NCI-H526 treated with DMSO at 0.1 percent for 48 hours (cell line): Measurements from ENCODE around the gene LY6G6C.

Source experiments
- DNase-seq: peaks from one replicate; lab custom pipeline; 2025; lab: John Stamatoyannopoulos, UW

The LY6G6C gene

GRCh38 chr6:31706599-31706998 is 14.9 kb downstream of the LY6G6C start, which contains the start of gene LY6G6F:
LY6G6F (plus strand) TSS chr6:31706866; CDS start chr6:31706907, 41 bp downstream.
- no peak for DNase-seq

DNA sequence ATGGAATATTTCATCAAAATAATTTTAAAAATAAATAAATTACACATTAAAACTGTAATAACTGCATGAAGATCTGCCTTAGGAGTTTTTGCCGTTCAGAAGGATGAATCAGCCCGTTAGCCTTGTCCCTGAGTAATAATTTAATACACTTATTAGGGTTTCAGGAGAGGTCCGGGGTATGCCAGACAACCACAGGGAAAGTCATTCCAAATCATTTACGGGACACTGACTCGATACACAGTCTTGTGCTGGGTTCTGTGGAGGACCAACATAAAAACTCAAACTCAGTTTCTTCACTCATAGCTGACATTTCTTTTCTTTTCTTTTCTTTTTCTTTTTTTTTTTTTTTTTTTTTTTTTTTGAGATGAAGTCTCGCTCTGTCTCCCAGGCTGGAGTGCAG is 15.6 kb downstream of the LY6G6C start:
- DNase-seq, result no peak

GRCh38 chr6:31702819-31703716 is 18.5 kb downstream of the LY6G6C start, which contains the start of gene ABHD16A:
ABHD16A (minus strand) TSS chr6:31703324; CDS start chr6:31703281, 43 bp downstream.
- peak; percentile 94 for DNase-seq

DNA sequence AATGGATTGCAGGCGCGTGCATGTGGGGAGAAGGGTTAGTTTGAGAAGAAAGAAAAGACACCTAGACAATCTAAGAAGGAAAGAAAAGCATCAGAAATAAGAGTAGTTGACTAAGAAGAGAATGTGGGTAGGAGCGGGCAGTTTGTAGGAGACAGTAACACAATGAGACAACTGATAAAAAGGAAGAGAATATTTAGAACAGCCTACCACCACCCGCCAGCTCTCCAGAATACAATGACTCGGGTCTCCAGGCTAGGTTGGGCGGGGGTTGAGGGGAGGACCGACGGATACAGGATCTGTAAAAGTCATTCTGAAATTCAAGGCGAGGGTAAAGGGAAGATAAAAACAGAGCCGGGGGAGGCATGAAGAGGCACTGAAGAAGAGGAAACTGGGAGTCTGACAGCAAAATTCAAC is 19.1 kb downstream of the LY6G6C start:
- DNase-seq, result peak; percentile 47

- no peak for DNase-seq
These were observed 19.7 kb downstream of the LY6G6C start for GRCh38 chr6:31701666-31702404.

- DNase-seq, result no peak
These were observed 20.7 kb downstream of the LY6G6C start for GRCh38 chr6:31700740-31701401.

DNA sequence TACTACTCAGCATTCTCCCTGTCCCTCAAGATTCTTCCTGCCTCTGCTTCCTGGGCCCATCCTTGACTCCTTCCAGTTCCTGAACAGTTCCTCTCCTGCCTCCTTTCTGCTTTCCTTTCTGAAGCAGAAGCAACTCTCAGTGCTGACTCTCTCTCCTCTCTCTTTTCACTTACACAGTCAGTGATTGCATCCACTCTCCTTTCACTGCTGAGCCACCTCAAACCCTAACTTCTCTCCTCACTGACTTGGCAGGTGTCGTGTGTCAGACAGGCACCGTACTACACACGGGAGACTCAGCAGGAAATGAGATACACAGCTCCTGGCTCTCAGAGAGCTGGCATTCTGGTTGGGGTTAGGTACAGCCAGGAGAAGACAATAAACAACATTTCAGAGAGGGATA is 24.0 kb downstream of the LY6G6C start:
- no peak for DNase-seq

DNA sequence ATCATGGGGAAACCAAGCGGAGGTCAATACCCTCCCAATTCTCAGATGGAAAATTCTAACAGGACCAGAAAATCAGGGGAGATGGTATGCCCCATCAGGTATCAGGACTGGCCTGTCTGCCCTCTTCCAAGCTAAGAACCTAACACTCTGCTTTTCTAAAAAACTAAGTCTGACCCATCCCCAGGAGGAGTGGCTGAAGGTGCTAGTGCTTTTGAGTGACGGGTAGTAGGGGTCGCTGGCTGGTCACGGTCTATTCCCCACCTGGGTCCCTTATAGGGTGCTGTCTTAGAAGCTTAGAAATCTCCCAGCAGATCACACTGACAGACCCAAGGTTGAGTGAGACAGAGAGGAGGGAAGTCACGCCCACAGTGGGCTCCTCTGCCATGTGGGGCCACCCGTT is 28.0 kb downstream of the LY6G6C start:
- DNase-seq, result no peak

GRCh38 chr6:31692886-31693285 is 28.7 kb downstream of the LY6G6C start:
- no peak for DNase-seq

- DNase-seq, result no peak
These were observed 29.2 kb downstream of the LY6G6C start for GRCh38 chr6:31692353-31692752.

- DNase-seq, result no peak
These were observed 29.9 kb downstream of the LY6G6C start for GRCh38 chr6:31691564-31692108.

DNA sequence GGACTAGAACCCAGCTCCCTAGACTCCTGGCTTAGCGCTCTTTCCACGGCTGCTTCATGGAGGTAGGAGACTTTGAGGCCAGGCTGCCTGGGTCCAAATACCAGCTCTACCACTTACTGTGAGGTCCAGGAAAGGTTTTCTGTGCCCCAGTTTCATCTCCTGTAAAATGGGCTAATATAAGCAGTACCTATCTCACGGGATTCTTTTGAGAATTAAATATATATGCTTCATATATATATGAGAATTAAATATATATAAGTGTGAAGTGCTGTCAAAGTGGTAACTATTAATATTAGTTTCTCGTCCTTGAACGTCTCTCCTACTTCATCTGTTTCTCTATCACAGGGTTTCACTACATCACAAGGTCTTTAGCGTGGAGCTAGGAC is 30.5 kb downstream of the LY6G6C start:
- DNase-seq, result no peak

DNA sequence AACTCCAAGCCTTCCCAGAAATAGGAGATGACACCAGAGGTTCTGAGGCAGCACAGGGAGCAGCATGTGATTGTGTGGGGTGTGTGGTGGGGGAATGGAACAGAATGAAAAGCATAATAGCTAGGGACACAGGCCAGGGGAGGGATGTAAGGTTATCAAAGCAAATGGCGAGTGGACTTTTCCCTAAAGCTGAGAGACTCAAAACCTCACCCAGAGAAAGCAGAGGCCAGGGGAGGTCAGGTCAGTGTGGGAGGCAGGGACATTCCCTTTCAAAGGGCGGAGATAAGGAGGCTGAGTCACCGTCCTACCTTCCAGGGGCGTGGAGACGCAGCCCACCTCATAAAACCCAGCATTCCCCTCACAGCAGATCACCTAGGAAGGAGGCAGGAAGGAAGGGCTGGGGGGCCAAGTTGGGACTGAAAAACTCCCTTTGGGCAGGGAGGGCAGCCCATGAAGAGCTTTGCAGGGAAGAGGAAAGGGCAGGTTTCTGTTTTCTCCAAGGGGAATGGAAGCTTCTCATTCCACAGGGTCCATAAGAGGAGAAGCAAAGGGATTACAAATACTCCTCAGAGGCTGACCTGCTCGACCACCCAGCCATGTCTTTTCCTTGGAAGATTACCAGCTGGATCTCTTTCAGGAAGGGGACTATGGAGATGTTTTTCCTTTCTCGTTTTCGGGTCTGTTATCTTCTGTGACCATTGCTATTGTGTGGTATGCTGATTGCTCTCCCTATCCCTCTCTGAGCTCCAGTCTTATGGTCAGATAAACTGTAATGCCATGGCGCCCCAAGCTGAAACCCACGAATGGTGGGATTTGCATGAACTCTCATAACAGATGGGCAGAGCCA is 31.1 kb downstream of the LY6G6C start:
- no peak for DNase-seq

GRCh38 chr6:31689249-31690110 is 32.1 kb downstream of the LY6G6C start:
- DNase-seq, result no peak

GRCh38 chr6:31687860-31688693 is 33.5 kb downstream of the LY6G6C start:
- no peak for DNase-seq

DNA sequence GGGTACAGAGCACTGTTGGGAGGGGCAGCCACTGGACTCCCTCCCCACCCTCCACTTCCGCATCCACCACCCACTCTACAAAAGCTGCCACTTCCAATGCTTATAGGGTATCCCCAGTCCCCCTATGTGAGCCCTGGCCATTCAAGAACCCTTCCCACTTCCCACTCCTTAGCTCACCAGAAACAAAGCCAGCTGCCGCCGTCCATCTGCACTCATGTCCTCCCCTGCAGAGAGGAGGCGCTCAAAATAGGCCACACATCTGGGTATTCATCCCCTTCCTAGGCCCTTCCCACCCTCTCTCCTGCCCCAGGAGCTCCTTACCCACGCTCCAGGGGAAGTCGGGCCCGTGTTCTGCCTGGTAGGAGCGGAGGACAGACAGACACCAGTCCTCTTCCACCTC is 34.2 kb downstream of the LY6G6C start:
- DNase-seq, result no peak

DNA sequence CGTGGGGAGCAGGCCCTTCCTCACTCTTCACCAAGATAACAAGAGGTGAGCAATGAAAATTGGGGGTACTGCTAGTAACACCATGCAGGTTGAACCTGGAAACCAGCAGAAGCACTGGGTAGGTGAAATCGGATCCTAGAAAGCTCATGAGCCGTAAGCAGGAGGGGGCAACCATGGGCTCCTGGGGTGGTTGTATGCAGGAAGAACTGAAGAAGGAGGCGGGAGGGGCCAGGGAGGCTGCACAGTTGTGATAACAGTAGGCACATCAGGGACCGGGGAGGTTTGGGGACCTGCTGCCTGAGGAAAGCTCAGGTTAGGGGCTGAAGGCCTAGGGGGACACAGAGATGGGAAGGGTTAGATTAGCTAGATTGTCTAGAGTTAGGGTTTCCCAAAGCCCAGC is 35.1 kb downstream of the LY6G6C start:
- DNase-seq, result no peak

DNA sequence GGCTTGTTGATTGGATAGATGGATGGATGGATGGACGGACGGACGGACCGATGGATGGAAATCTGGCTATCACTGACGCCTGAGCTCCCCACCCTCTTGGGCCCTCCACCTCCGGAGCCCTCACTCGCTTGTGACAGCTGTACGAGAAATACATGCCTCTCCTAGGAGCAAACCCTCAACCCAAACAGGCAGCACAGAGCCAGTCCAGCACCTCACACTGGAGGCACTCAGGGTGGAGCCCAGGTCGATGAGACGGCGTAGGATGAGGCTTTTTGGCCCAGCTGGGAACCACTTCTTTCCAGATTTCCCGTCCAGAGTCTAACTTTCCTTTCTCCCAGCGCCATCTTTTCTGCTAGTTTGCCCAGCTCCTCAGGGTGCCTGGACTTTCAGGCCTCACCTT is 38.0 kb downstream of the LY6G6C start:
- DNase-seq, result no peak

GRCh38 chr6:31681135-31681671 is 40.3 kb downstream of the LY6G6C start:
- no peak for DNase-seq
